Stomach smooth muscle (tissue), 2 donors: Measurements from ENCODE around the gene MAGI1.

ENCODE experiments used
- H3K27ac ChIP-seq: one replicate; pipeline ENCODE4 v1.7.0; 2013; ENCODE audit warnings: mild to moderate bottlenecking, low read length, inconsistent platforms
- H3K27me3 ChIP-seq, 2 donors: one replicate each; pipeline ENCODE4 v1.7.0; 2013; ENCODE audit warnings: low read length in 2 of 2; ENCODE audit not compliant: insufficient read depth in 2 of 2, control insufficient read depth in 1 of 2
- H3K36me3 ChIP-seq, 2 donors: one replicate each; pipeline ENCODE4 v1.7.0; 2013; ENCODE audit warnings: low read length in 2 of 2; ENCODE audit not compliant: control insufficient read depth in 2 of 2, insufficient read depth in 2 of 2
- H3K4me1 ChIP-seq: one replicate; pipeline ENCODE4 v1.7.0; 2013; ENCODE audit warnings: low read length; ENCODE audit not compliant: control insufficient read depth, insufficient read depth
- H3K4me3 ChIP-seq, 2 donors: one replicate each; pipeline ENCODE4 v1.7.0; 2013; ENCODE audit warnings: low read length in 2 of 2
- H3K9ac ChIP-seq, 2 donors: one replicate each; pipeline ENCODE4 v1.7.0; 2013; ENCODE audit warnings: low read length in 2 of 2, mild to moderate bottlenecking in 1 of 2
- H3K9me3 ChIP-seq, 2 donors: one replicate each; pipeline ENCODE4 v1.7.0; 2013; ENCODE audit warnings: low read length in 2 of 2; ENCODE audit not compliant: control insufficient read depth in 2 of 2
- donor health status: healthy.
- donor health status: Pancreatic carcinoma.

The MAGI1 gene

DNA sequence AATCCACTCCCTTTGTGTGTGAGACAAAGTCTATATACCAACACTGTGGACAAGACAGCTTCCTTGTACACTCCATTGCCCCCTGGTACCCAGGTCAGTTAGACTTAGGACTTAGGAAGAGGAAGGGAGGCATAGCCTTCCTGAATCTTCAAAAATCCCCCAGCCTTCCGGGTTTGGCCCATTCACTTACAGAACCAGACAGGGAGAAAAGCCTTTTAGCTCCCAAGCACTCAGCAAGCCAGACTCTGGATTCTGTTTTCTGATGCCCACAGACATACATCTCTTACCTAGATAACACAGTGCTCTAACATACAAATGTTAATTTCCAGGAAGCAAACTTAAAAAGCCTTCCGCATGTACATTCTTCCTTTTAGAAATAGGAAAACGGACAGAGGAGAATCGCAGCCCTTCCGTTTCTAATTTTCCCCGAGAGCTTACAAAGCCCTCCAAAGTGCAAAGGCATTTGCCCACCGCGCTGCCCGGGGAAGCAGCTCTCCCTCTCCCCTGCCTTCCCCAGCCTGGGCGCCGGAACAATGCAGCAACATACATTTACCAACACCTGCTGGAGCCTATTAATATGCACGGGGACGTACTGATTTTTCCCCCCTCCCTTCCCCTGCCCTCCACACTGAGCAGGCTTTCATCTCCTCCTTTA lies 442.0 kb downstream of the MAGI1 start:
- H3K36me3 ChIP-seq, result no peaks in the 10 kb centered on the region
- H3K9ac ChIP-seq, result no peak overlapping the region
- H3K27me3 ChIP-seq, result peaks cover 0 to 4% of the 10 kb centered on the region in 2 donors
- peak overlapping the region; percentile 20 to 66 for H3K4me3 ChIP-seq
- H3K4me1 ChIP-seq, result peaks cover 2% of the 10 kb centered on the region
- no peaks in the 10 kb centered on the region for H3K9me3 ChIP-seq
- no peak overlapping the region for H3K27ac ChIP-seq

GRCh38 chr3:65596029-65596300 lies 442.8 kb downstream of the MAGI1 start:
- H3K4me3 ChIP-seq, result no peak overlapping the region
- H3K36me3 ChIP-seq, result no peaks in the 10 kb centered on the region
- H3K9me3 ChIP-seq, result no peaks in the 10 kb centered on the region
- no peak overlapping the region for H3K27ac ChIP-seq
- H3K9ac ChIP-seq, result no peak overlapping the region
- peaks cover 0 to 4% of the 10 kb centered on the region in 2 donors for H3K27me3 ChIP-seq
- peaks cover 2% of the 10 kb centered on the region for H3K4me1 ChIP-seq

DNA sequence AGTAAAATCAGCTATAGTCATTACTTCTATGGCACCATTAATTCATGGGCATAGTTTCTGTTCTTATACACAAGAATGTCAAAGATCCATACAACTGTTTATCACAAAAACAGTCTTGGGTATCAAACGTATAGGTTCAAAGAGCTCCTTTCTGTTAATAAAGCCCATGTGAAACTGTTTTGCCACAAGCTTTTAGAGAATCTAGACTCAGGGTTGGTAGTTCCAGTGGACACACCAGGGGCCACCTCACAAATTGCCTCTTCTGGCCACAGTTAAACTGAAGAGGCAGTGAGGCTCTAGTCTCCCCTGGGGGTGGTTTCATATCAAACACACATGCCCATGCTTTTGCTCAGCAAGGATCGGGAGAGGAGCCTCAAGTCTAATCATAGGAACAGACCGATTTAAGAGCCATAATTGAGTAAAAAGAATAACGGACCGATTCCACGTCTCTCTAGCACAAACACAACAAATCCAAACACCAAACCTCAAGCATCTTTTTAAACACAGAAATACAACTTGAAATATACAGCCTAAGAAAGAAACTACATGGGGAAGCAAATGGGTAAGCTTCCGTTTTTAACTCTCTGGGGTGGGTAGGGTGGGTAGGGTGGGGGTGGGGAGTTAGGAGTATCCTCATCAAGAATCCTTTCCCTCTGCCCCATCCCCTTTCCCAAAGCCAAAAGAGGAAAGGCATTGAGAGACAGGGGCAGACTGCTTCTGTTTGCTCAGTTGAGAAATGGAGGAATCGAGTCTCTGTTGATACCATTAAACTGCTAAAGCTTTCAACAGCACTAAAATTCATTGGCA lies 443.3 kb downstream of the MAGI1 start:
- Histone ChIP-seq H3K27me3 (peaks cover 0 to 4% of the 10 kb centered on the region in 2 donors), H3K9me3 (no peaks in the 10 kb centered on the region), H3K9ac (no peak overlapping the region), H3K27ac (no peak overlapping the region), H3K4me1 (peaks cover 2% of the 10 kb centered on the region), H3K36me3 (no peaks in the 10 kb centered on the region), H3K4me3 (no peak overlapping the region)

DNA sequence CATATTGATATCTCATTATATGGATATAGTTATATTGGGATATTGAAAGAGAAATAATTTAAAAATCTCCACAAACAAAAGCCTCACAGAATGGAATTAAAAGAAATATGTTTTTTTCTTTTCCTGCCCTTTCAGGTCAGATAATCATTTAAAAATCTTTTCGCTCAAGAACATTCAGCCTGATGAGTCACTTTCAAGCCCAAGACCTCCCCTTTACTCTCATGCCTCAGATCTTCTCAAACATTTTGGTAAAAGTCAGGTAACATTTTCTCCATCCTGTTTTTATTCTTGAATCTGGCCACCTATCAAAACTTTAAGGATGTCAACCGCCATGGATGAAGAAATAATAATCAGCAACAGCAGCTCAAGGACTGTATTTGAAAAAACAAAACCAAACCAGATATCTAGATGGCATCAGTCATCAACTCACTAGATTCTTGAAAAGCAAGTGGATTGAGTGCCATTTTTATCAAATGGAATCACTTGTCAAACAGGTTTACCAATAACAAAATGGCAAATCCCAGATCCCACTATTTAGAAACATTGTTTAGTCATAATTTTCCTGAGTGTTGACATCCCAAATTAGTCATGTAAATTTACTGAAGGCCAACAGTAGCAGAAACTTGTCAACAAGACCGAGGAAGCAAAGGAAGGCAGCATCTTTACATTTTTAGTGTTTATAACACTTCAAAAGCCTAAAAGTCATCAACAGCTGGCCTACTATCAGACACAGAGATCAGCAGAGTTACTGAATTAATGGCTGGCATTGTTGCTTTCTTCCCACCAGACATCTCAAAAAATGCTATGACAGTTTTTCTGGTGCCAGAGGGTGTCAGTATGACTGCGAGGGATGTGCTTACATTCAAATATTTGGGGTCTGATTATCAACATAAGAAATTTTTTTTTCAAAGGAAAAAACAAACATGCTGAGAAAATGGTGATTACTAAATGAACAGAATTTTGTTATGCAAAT lies 444.7 kb downstream of the MAGI1 start:
- no peak overlapping the region for H3K4me3 ChIP-seq
- peaks cover 2% of the 10 kb centered on the region for H3K4me1 ChIP-seq
- peaks cover 0 to 4% of the 10 kb centered on the region in 2 donors for H3K27me3 ChIP-seq
- no peak overlapping the region for H3K27ac ChIP-seq
- H3K36me3 ChIP-seq, result no peaks in the 10 kb centered on the region
- no peak overlapping the region for H3K9ac ChIP-seq
- H3K9me3 ChIP-seq, result no peaks in the 10 kb centered on the region

- Histone ChIP-seq H3K27ac (no peak overlapping the region), H3K9me3 (no peaks in the 10 kb centered on the region), H3K27me3 (no peaks in the 10 kb centered on the region), H3K9ac (no peak overlapping the region), H3K36me3 (no peaks in the 10 kb centered on the region), H3K4me1 (no peaks in the 10 kb centered on the region), H3K4me3 (no peak overlapping the region)
Observed at GRCh38 chr3:65591313-65591712, 447.4 kb downstream of the MAGI1 start.

DNA sequence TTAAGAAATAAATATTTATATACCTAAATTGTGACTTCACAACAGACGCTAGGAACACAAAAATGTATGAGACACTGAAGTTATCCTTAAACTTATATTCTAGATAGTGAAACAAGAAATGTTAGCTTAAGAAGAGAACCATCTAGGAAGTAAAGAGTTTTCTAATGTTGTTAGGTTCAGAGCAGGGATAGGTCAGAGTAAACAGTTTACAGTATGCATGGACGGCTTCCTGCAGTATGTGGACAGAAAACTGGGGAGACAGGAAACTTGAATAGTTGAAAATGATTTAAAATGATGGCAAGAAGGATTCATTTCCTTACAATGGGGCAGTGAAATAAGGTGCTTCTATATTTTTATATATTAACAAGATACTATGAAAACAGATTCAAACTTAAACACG lies 449.8 kb downstream of the MAGI1 start:
- Histone ChIP-seq H3K4me1 (no peaks in the 10 kb centered on the region), H3K9ac (no peak overlapping the region), H3K27ac (no peak overlapping the region), H3K9me3 (no peaks in the 10 kb centered on the region), H3K27me3 (no peaks in the 10 kb centered on the region), H3K36me3 (no peaks in the 10 kb centered on the region), H3K4me3 (no peak overlapping the region)

GRCh38 chr3:65587650-65588439 lies 450.9 kb downstream of the MAGI1 start:
- H3K4me1 ChIP-seq, result no peaks in the 10 kb centered on the region
- no peaks in the 10 kb centered on the region for H3K9me3 ChIP-seq
- H3K4me3 ChIP-seq, result no peak overlapping the region
- H3K36me3 ChIP-seq, result no peaks in the 10 kb centered on the region
- H3K9ac ChIP-seq, result no peak overlapping the region
- H3K27me3 ChIP-seq, result no peaks in the 10 kb centered on the region
- H3K27ac ChIP-seq, result no peak overlapping the region

- Histone ChIP-seq H3K27ac (no peak overlapping the region), H3K36me3 (no peaks in the 10 kb centered on the region), H3K4me1 (no peaks in the 10 kb centered on the region), H3K4me3 (no peak overlapping the region), H3K9ac (no peak overlapping the region), H3K27me3 (no peaks in the 10 kb centered on the region), H3K9me3 (no peaks in the 10 kb centered on the region)
Observed at GRCh38 chr3:65584913-65585312, 453.8 kb downstream of the MAGI1 start.

GRCh38 chr3:65584002-65584401 lies 454.7 kb downstream of the MAGI1 start:
- Histone ChIP-seq H3K36me3 (no peaks in the 10 kb centered on the region), H3K9ac (no peak overlapping the region), H3K9me3 (no peaks in the 10 kb centered on the region), H3K4me1 (no peaks in the 10 kb centered on the region), H3K27ac (no peak overlapping the region), H3K27me3 (no peaks in the 10 kb centered on the region), H3K4me3 (no peak overlapping the region)

GRCh38 chr3:65583188-65583587 lies 455.5 kb downstream of the MAGI1 start:
- Histone ChIP-seq H3K4me1 (no peaks in the 10 kb centered on the region), H3K27me3 (no peaks in the 10 kb centered on the region), H3K27ac (no peak overlapping the region), H3K36me3 (no peaks in the 10 kb centered on the region), H3K4me3 (no peak overlapping the region), H3K9ac (no peak overlapping the region), H3K9me3 (no peaks in the 10 kb centered on the region)
